Natural killer cell (primary cell): ENCODE results near the gene SULT4A1. TPM values are rescaled to one million over a fixed set of nuclear protein-coding genes. Genes with fewer than 3 reads are reported as not detected.

Source experiments
- ATAC-seq, 3 donors: fragments of 150-1000 bp in 2 of 3; fragments of 200-7000 bp in 1 of 3; cut with Tn5 transposase; 1 replicate in 1 of 3; 2 replicates in 2 of 3; pipeline ENCODE4 v1.10.0; 2021; ENCODE audit warnings: mild to moderate bottlenecking in 2 of 3, moderate library complexity in 2 of 3
- DNase-seq, 2 donors: peaks; one replicate each; pipeline versions ENCODE4 v3.0.0 to v3.0.0-alpha.2; 2013 to 2021; ENCODE audit warnings: mixed read lengths in 1 of 2
- H3K27ac ChIP-seq: one replicate; pipeline ENCODE4 v1.5.1; 2013; ENCODE audit warnings: mild to moderate bottlenecking, low read length
- H3K27me3 ChIP-seq: one replicate; pipeline ENCODE4 v1.6.1; 2013; ENCODE audit warnings: low read length; ENCODE audit not compliant: control insufficient read depth, insufficient read depth
- H3K36me3 ChIP-seq: one replicate; pipeline ENCODE4 v1.6.1; 2013; ENCODE audit warnings: low read length; ENCODE audit not compliant: control insufficient read depth, insufficient read depth
- H3K4me1 ChIP-seq: one replicate; pipeline ENCODE4 v1.6.1; 2013; ENCODE audit warnings: low read length; ENCODE audit not compliant: control insufficient read depth, insufficient read depth
- H3K4me3 ChIP-seq: one replicate; pipeline ENCODE4 v1.5.1; 2013; ENCODE audit warnings: low read length
- H3K9me3 ChIP-seq: one replicate; pipeline ENCODE4 v1.6.1; 2013; ENCODE audit warnings: low read length; ENCODE audit not compliant: control insufficient read depth, insufficient read depth
- H3K27ac Mint-ChIP-seq, 2 donors: one replicate each; pipeline ENCODE4 v1.8.0; 2022; ENCODE audit warnings: mild to moderate bottlenecking in 2 of 2, mixed read lengths in 2 of 2, moderate library complexity in 1 of 2
- H3K27me3 Mint-ChIP-seq, 2 donors: one replicate each; pipeline ENCODE4 v1.8.0; 2022; ENCODE audit warnings: low read depth in 2 of 2, mixed read lengths in 2 of 2
- H3K36me3 Mint-ChIP-seq: one replicate; pipeline ENCODE4 v1.8.0; 2022; ENCODE audit warnings: mixed read lengths
- H3K4me1 Mint-ChIP-seq, 2 donors: one replicate each; pipeline ENCODE4 v1.8.0; 2022; ENCODE audit warnings: mixed read lengths in 2 of 2
- H3K4me3 Mint-ChIP-seq: one replicate; pipeline ENCODE4 v1.8.0; 2022; ENCODE audit warnings: mild to moderate bottlenecking, moderate library complexity, mixed read lengths
- H3K9me3 Mint-ChIP-seq, 2 donors: one replicate each; pipeline ENCODE4 v1.8.0; 2022; ENCODE audit warnings: mixed read lengths in 2 of 2
- CTCF ChIP-seq: fragments of 200-600 bp; IDR thresholded peaks from one replicate; pipeline ENCODE4 v1.8.0; 2022; ENCODE audit warnings: antibody characterized with exemption
- WGBS: methylation state at CpG from one replicate; pipeline ENCODE4 v1.1.7; 2013; ENCODE audit warnings: missing lambda C conversion rate; ENCODE audit not compliant: insufficient coverage; 5-methylcytosine and 5-hydroxymethylcytosine counted together
- intact Hi-C: fragments of 100-400 bp; cut with micrococcal nuclease; formaldehyde crosslinking; loops from one replicate; pipeline ENCODE4 v1.14.2; 2022
- total RNA-seq, 4 donors: library from RNA; stranded (reverse); fragments of 120-200 nt in 1 of 4; gene quantifications; one replicate each; pipeline versions ENCODE4 v1.2.3 to v1.2.4, GENCODE V29; 2013 to 2022

SULT4A1 gene
- total RNA-seq, 3 donors from 2014 or later (not counting 1 experiment from before 2014, with no cell fraction given) = not detected

- no peak for DNase-seq
- H3K27me3 Mint-ChIP-seq = peaks cover 7 to 11% of the 10 kb centered on the region in 2 donors
- H3K4me3 Mint-ChIP-seq = no peak overlapping the region
- Histone ChIP-seq H3K4me1 (no peaks in the 10 kb centered on the region), H3K36me3 (no peaks in the 10 kb centered on the region), H3K27me3 (no peaks in the 10 kb centered on the region), H3K4me3 (no peak overlapping the region), H3K27ac (no peak overlapping the region), H3K9me3 (peaks cover 2% of the 10 kb centered on the region)
- WGBS = 85% methylated on average over 7 of the region's 7 CpGs
- intact Hi-C loops = no loop called here
- H3K9me3 Mint-ChIP-seq = no peaks in the 10 kb centered on the region
- TF ChIP-seq CTCF = no peak
- ATAC-seq = no peak
- peaks cover 2% of the 10 kb centered on the region for H3K36me3 Mint-ChIP-seq
- H3K4me1 Mint-ChIP-seq = no peaks in the 10 kb centered on the region
- no peak overlapping the region for H3K27ac Mint-ChIP-seq
These were observed 67.0 kb downstream of the SULT4A1 start for GRCh38 chr22:43795320-43795719.

GRCh38 chr22:43792905-43793304, 69.4 kb downstream of the SULT4A1 start:
- TF ChIP-seq CTCF = no peak
- WGBS = 83% methylated on average over 5 of the region's 5 CpGs
- intact Hi-C loops = no loop called here
- ATAC-seq = no peak
- Histone ChIP-seq H3K27ac (no peak overlapping the region), H3K4me1 (no peaks in the 10 kb centered on the region), H3K27me3 (no peaks in the 10 kb centered on the region), H3K4me3 (no peak overlapping the region), H3K36me3 (no peaks in the 10 kb centered on the region), H3K9me3 (no peaks in the 10 kb centered on the region)
- no peaks in the 10 kb centered on the region for H3K9me3 Mint-ChIP-seq
- no peaks in the 10 kb centered on the region for H3K4me1 Mint-ChIP-seq
- peaks cover 14 to 16% of the 10 kb centered on the region in 2 donors for H3K27me3 Mint-ChIP-seq
- no peaks in the 10 kb centered on the region for H3K36me3 Mint-ChIP-seq
- DNase-seq = no peak
- H3K27ac Mint-ChIP-seq = no peak overlapping the region
- H3K4me3 Mint-ChIP-seq = no peak overlapping the region

GRCh38 chr22:43789452-43789851, 72.9 kb downstream of the SULT4A1 start:
- Mint-ChIP-seq H3K27me3 (peaks cover 14 to 36% of the 10 kb centered on the region in 2 donors), H3K9me3 (no peaks in the 10 kb centered on the region), H3K4me1 (no peaks in the 10 kb centered on the region), H3K27ac (no peak overlapping the region), H3K4me3 (no peak overlapping the region), H3K36me3 (no peaks in the 10 kb centered on the region)
- Histone ChIP-seq H3K9me3 (no peaks in the 10 kb centered on the region), H3K27me3 (no peaks in the 10 kb centered on the region), H3K27ac (no peak overlapping the region), H3K4me1 (no peaks in the 10 kb centered on the region), H3K36me3 (no peaks in the 10 kb centered on the region), H3K4me3 (no peak overlapping the region)
- 87% methylated on average over 7 of the region's 7 CpGs for WGBS
- ATAC-seq (no peak), DNase-seq (no peak)
- TF ChIP-seq CTCF = no peak
- intact Hi-C loops = no loop called here

- no peaks in the 10 kb centered on the region for H3K9me3 ChIP-seq
- H3K4me3 ChIP-seq = no peak overlapping the region
- H3K36me3 ChIP-seq = no peaks in the 10 kb centered on the region
- peaks cover 14 to 36% of the 10 kb centered on the region in 2 donors for H3K27me3 Mint-ChIP-seq
- H3K4me3 Mint-ChIP-seq = no peak overlapping the region
- ATAC-seq = no peak
- 100% methylated on average over 1 of the region's 2 CpGs for WGBS
- H3K36me3 Mint-ChIP-seq = no peaks in the 10 kb centered on the region
- H3K27ac Mint-ChIP-seq = no peak overlapping the region
- no peak for TF ChIP-seq CTCF
- no peaks in the 10 kb centered on the region for H3K4me1 ChIP-seq
- DNase-seq = no peak
- H3K4me1 Mint-ChIP-seq = no peaks in the 10 kb centered on the region
- no peaks in the 10 kb centered on the region for H3K27me3 ChIP-seq
- no peaks in the 10 kb centered on the region for H3K9me3 Mint-ChIP-seq
- H3K27ac ChIP-seq = no peak overlapping the region
- intact Hi-C loops = no loop called here
These were observed 78.5 kb downstream of the SULT4A1 start for GRCh38 chr22:43783777-43784176.
